HCT116 (cell line): ENCODE data around the gene SLC52A3. TPM values are rescaled to one million over a fixed set of nuclear protein-coding genes. Genes with fewer than 3 reads are reported as not detected.

ENCODE experiments used
- ATAC-seq: fragments of 200-7000 bp; cut with Tn5 transposase; 2 replicates; pipeline ENCODE4 v1.9.1; 2020; ENCODE audit warnings: mild to moderate bottlenecking, moderate library complexity
- BruUV-seq: library from RNA; stranded (reverse); fragments of 400-500 nt; replicated peaks from 2 replicates; lab custom pipeline; 2021; lab: Mats Ljungman, UMichigan
- CTCF ChIA-PET: fragments of 300-600 bp; sonication (Branson Sonifier 250); formaldehyde crosslinking; loops from one replicate; lab custom pipeline; 2021; ENCODE audit warnings: antibody characterized with exemption; lab: Charles Lee
- POLR2A ChIA-PET: fragments of 300-600, 350-600 bp; sonication (Branson Sonifier 250); formaldehyde crosslinking; loops from one replicate; lab custom pipeline; 2021; ENCODE audit warnings: antibody characterized with exemption; lab: Charles Lee
- RAD21 ChIA-PET, 2 experiments: fragments of 300-600 bp; sonication (Branson Sonifier 250); formaldehyde crosslinking; loops; one replicate each; lab custom pipeline; 2023; ENCODE audit warnings: low total read pairs in 2 of 2; ENCODE audit not compliant: uncharacterized antibody in 2 of 2, unreplicated experiment in 2 of 2, low non-redundant PET in 1 of 2; lab: Charles Lee
- DNase-seq: peaks from one replicate; pipeline ENCODE4 v3.0.0-alpha.2; 2010; ENCODE audit warnings: low read depth, low spot score
- H2AFZ ChIP-seq: fragments of 200-600 bp; shearing (Covaris generic), sonication (generic); 2 replicates; pipeline ENCODE4 v1.6.1; 2017; ENCODE audit warnings: low read depth, mixed run types, mixed read lengths, antibody characterized with exemption, low read length; ENCODE audit not compliant: poor library complexity, severe bottlenecking
- H3K27ac ChIP-seq: 2 replicates; pipeline ENCODE4 v1.5.1; 2012; ENCODE audit warnings: low read depth, low read length
- H3K27me3 ChIP-seq: fragments of 200-600 bp; sonication (generic); 2 replicates; pipeline ENCODE4 v1.6.1; 2016; ENCODE audit warnings: mixed run types, low read length, mixed read lengths; ENCODE audit not compliant: insufficient read depth
- H3K36me3 ChIP-seq, 2 experiments: fragments of 200-500 bp in 1 of 2; fragments of 200-600 bp in 1 of 2; sonication (Bioruptor generic) in 1 of 2; sonication (generic) in 1 of 2; 2 replicates each; pipeline versions ENCODE4 v1.5.1 to v1.6.1; 2014 to 2016; ENCODE audit warnings: low read length in 2 of 2, inconsistent platforms in 1 of 2, mixed read lengths in 1 of 2, mixed run types in 1 of 2; ENCODE audit not compliant: insufficient read depth in 2 of 2, control insufficient read depth in 1 of 2
- H3K4me1 ChIP-seq, 2 experiments: fragments of 200-600 bp in 1 of 2; sonication (generic) in 1 of 2; 2 replicates each; pipeline versions ENCODE4 v1.5.1 to v1.6.1; 2012 to 2017; ENCODE audit warnings: low read length in 2 of 2, inconsistent platforms in 1 of 2, mild to moderate bottlenecking in 1 of 2, mixed read lengths in 1 of 2, mixed run types in 1 of 2, moderate library complexity in 1 of 2; ENCODE audit not compliant: insufficient read depth in 2 of 2, control insufficient read depth in 1 of 2
- H3K4me2 ChIP-seq: fragments of 200-600 bp; sonication (generic); 2 replicates; pipeline ENCODE4 v1.6.1; 2017; ENCODE audit warnings: mixed run types, low read length, mixed read lengths
- H3K4me3 ChIP-seq, 2 experiments: fragments of 200-600 bp in 1 of 2; sonication (generic) in 1 of 2; replicated peaks in 1 of 2; 2 replicates each; pipeline ENCODE4 v1.5.1; 2011 to 2016; ENCODE audit warnings: low read length in 2 of 2, control low read depth in 1 of 2, low read depth in 1 of 2, mild to moderate bottlenecking in 1 of 2, mixed read lengths in 1 of 2, mixed run types in 1 of 2
- H3K79me2 ChIP-seq: fragments of 200-600 bp; sonication (generic); 2 replicates; pipeline ENCODE4 v1.6.1; 2017; ENCODE audit warnings: mild to moderate bottlenecking, mixed run types, low read length, moderate library complexity, mixed read lengths; ENCODE audit not compliant: insufficient read depth
- H3K9ac ChIP-seq: fragments of 200-600 bp; sonication (generic); 2 replicates; pipeline ENCODE4 v1.6.1; 2016; ENCODE audit warnings: low read length, mixed read lengths
- H3K9me2 ChIP-seq: fragments of 200-600 bp; sonication (generic), shearing (Covaris generic); 2 replicates; pipeline ENCODE4 v1.6.1; 2017; ENCODE audit warnings: mixed run types, mild to moderate bottlenecking, moderate library complexity; ENCODE audit not compliant: insufficient read depth
- H3K9me3 ChIP-seq, 2 experiments: fragments of 200-500 bp in 1 of 2; fragments of 200-600 bp in 1 of 2; sonication (Bioruptor generic) in 1 of 2; sonication (generic) in 1 of 2; 2 replicates each; pipeline ENCODE4 v1.6.1; 2014 to 2017; ENCODE audit warnings: low read length in 2 of 2, mixed read lengths in 2 of 2, inconsistent platforms in 1 of 2, low read depth in 1 of 2, mild to moderate bottlenecking in 1 of 2, mixed run types in 1 of 2, moderate library complexity in 1 of 2; ENCODE audit not compliant: control insufficient read depth in 1 of 2, insufficient read depth in 1 of 2
- H4K20me1 ChIP-seq: fragments of 200-600 bp; sonication (generic), shearing (Covaris generic); 2 replicates; pipeline ENCODE4 v1.6.1; 2017; ENCODE audit warnings: mixed run types, mild to moderate bottlenecking, moderate library complexity; ENCODE audit not compliant: insufficient read depth
- ATF3 ChIP-seq: IDR thresholded peaks from 2 replicates; pipeline ENCODE4 v1.6.1; 2012
- CBX3 ChIP-seq: IDR thresholded peaks from 2 replicates; pipeline ENCODE4 v1.6.1; 2012; ENCODE audit warnings: low read depth
- EGR1 ChIP-seq: IDR thresholded peaks from 2 replicates; pipeline ENCODE4 v1.6.1; 2012; ENCODE audit warnings: low read depth
- JUND ChIP-seq: IDR thresholded peaks from 2 replicates; pipeline ENCODE4 v1.6.1; 2012
- MAX ChIP-seq: IDR thresholded peaks from 2 replicates; pipeline ENCODE4 v1.6.1; 2012
- POLR2A ChIP-seq: IDR thresholded peaks from 2 replicates; pipeline ENCODE4 v1.7.0; 2011; ENCODE audit warnings: borderline replicate concordance; ENCODE audit not compliant: insufficient read depth, insufficient read length; ENCODE audit errors: extremely low read depth
- SIN3A ChIP-seq: IDR thresholded peaks from 2 replicates; pipeline ENCODE4 v1.6.1; 2012; ENCODE audit warnings: low read depth
- TCF7L2 ChIP-seq: IDR thresholded peaks from 2 replicates; pipeline ENCODE4 v1.7.0; 2011; ENCODE audit warnings: borderline replicate concordance, inconsistent platforms; ENCODE audit not compliant: insufficient read depth, insufficient read length; ENCODE audit errors: extremely low read depth
- YY1 ChIP-seq: IDR thresholded peaks from 2 replicates; pipeline ENCODE4 v1.6.1; 2011; ENCODE audit warnings: low read length, low read depth, moderate library complexity, mild to moderate bottlenecking; ENCODE audit not compliant: insufficient replicate concordance; ENCODE audit errors: extremely low read depth
- ZNF274 ChIP-seq: fragments of 200-500 bp; sonication (Bioruptor generic); IDR thresholded peaks from 2 replicates; pipeline ENCODE4 v1.6.1; 2014; ENCODE audit warnings: mild to moderate bottlenecking, low read depth, low read length, inconsistent platforms
- intact Hi-C: fragments of 100-400 bp; cut with micrococcal nuclease; formaldehyde crosslinking; loops from 2 replicates; pipeline ENCODE4 v1.10.0; 2022
- total RNA-seq: library from RNA; stranded (reverse); gene quantifications from one replicate; pipeline ENCODE4 v1.2.1, GENCODE V29; 2021; ENCODE audit not compliant: unreplicated experiment

The SLC52A3 gene
- total RNA-seq, 1 experiment from 2014 or later: 10.2 TPM

GRCh38 chr20:722822-723644 is 45.3 kb downstream of the SLC52A3 start:
- TF ChIP-seq JUND (no peak), YY1 (no peak), POLR2A (no peak), TCF7L2 (no peak), ATF3 (no peak), MAX (no peak), SIN3A (no peak), EGR1 (no peak)
- intact Hi-C loops: no loop called here
- H4K20me1 ChIP-seq: no peaks in the 10 kb centered on the region
- H2AFZ ChIP-seq: no peak overlapping the region
- no peak overlapping the region for H3K4me2 ChIP-seq
- DNase-seq (no peak), ATAC-seq (no peak)
- H3K9me2 ChIP-seq: no peaks in the 10 kb centered on the region
- BruUV-seq: no TSS peak
- no peak overlapping the region for H3K4me3 ChIP-seq
- no peaks in the 10 kb centered on the region for H3K36me3 ChIP-seq
- H3K9me3 ChIP-seq: no peaks in the 10 kb centered on the region
- H3K27me3 ChIP-seq: no peaks in the 10 kb centered on the region
- ChIA-PET POLR2A (no interaction called here), RAD21 (no interaction called here), CTCF (no interaction called here)
- H3K4me1 ChIP-seq: peaks cover 0 to 6% of the 10 kb centered on the region in 2 experiments; a peak in 1 of 4 replicates
- no peak overlapping the region for H3K9ac ChIP-seq
- H3K79me2 ChIP-seq: no peaks in the 10 kb centered on the region
- H3K27ac ChIP-seq: no peak overlapping the region

GRCh38 chr20:721876-722275 is 46.4 kb downstream of the SLC52A3 start:
- no peaks in the 10 kb centered on the region for H3K9me3 ChIP-seq
- DNase-seq: no peak
- no peaks in the 10 kb centered on the region for H3K27me3 ChIP-seq
- H3K9me2 ChIP-seq: no peaks in the 10 kb centered on the region
- POLR2A ChIA-PET: no interaction called here
- 0 out of 4 replicates have a peak, but pooled peaks cover 0 to 5% of the 10 kb centered on the region in 2 experiments for H3K4me1 ChIP-seq
- no peaks in the 10 kb centered on the region for H3K79me2 ChIP-seq
- no peak overlapping the region for H2AFZ ChIP-seq
- H3K9ac ChIP-seq: no peak overlapping the region
- no peak overlapping the region for H3K27ac ChIP-seq
- H3K4me3 ChIP-seq: no peak overlapping the region
- BruUV-seq: no TSS peak
- no peak for TF ChIP-seq ZNF274
- TF ChIP-seq CBX3: no peak
- TF ChIP-seq EGR1: no peak
- TF ChIP-seq, all 23 proteins: peak for 0
- ChIA-PET CTCF (no interaction called here), RAD21 (no interaction called here)
- Histone ChIP-seq H3K36me3 (no peaks in the 10 kb centered on the region), H4K20me1 (no peaks in the 10 kb centered on the region), H3K4me2 (no peak overlapping the region)
- ATAC-seq: no peak
- intact Hi-C loops: no loop called here
